ENCODE results near the gene PTPN1.
"Not testable (repeated sequence)": the region's sequence is repeated elsewhere in the genome, so short reads cannot be mapped to it uniquely, and the experiment has no call there.

PTPN1 gene

DNA sequence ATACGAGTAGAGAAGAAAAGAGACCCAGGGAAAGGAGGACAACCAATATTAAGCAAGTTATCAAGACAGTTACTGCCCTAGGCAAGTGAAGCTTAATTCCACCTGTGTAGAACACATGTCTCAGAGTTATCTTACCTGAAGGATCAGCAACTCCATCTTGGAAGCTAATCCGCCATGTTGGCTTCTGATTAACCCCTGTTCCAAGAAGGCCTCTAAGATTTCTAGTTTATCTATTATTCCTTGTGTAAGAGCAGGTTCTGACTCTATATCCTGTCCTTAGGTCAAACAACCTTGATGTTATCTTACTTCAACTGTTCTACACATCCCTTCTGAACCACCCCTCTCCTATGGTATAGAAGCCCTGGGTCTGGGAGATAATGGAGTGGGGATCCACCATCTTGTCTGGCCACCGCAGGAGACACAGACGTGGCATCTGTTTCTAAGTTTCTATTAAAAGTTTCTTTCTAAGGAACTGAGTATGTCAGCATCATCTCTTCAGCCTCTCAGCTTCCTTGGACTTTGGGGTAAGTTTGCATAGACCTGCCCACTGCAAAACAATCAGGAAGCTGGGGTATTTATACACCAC lies 27.7 kb upstream of the PTPN1 start:
- DNase-seq, result no peak

DNA sequence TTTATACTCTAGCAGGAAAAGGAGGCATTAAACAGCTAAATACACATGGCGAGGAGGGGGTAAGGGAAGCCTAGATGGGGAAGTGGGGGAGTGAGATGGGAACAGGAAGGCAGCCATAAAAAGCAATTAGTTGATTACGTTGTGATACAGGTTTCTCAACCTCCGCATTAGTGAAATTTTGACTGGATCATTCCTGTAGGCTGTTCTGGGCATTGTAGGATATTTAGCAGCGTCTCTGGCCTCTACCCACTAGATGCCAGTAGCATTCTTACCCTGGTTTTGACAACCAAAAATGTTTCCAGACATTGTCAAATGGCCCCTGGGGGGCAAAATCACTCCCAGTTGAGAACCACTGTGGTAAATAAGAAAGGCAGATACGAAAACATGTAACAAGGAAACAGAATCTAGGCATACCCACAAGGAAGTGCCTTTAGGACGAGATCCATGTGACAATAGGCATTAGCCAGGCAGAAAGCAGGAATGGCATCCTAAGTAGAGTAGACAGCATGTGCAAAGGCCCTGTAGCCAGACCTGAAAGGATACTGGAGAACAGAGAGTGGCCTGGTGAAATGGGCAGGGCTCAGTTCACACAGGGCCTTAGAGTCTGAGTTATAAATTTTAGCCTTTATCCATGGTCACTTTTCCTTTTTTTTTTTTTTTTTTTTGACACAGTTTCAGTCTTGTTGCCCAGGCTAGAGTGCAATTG lies 25.8 kb upstream of the PTPN1 start:
- no peak for DNase-seq

DNA sequence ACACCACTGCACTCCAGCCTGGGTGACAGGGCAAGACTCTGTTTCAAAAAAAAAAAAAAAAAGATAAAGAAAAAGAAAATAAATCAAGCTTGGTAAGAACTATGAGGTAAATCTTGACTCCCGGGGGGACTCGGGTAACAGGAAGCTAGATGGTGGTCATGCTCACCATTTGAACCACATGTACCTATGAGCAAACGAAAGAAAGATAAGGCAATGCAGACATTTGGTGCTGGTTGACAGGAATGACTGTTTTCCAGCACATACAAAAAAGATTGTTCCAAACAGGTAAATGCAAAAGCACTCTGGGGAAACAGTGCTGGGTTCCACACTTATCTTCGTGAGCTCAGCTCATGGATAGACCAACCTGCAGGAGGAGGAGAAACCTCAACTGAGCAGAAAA lies 22.8 kb upstream of the PTPN1 start:
- no peak for DNase-seq

DNA sequence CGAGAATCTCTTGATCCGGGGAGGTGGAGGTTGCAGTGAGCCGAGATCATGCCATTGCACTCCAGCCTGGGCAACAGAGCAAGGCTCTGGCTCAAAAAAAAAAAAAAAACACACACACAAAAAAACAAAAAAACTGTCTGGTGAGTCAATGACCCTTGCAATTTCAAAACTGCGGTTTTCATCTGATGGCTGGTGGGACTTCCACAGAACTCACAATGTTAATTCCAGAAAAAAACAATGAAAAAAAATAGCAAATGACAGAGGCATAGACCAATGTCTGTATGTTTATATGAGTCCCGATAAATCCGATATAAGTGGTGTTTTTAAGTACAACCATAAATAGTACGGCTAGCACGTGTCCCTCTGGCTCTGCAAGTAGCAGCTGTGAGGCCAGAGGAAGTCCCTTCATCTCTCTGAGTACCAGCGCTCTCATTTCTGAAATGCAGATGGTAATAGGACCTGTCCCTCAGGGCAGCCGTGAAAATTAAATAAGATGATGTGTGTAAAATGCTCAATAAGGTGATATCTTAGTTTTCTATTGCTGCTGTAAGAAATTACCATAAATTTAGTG lies 21.9 kb upstream of the PTPN1 start:
- DNase-seq, result no peak

DNA sequence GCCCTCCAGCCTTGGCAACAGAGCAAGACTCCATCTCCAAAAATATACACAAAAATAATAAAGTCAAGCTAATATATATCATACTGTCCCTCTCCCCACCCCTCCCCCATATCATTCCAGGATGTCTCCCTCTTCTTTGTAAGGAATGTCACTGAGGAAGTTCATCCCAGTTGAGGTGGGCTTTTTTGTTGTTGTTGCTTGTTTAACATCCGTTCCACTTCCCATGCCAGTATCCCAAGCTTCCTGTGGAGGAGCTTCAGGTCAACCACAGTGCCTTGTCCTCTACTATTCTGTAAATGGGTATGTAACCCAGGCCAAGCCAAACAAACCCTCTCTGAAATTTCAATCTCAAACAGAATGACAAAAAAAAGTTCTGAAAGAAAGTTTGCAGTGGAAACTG lies 19.0 kb upstream of the PTPN1 start:
- DNase-seq, result no peak

DNA sequence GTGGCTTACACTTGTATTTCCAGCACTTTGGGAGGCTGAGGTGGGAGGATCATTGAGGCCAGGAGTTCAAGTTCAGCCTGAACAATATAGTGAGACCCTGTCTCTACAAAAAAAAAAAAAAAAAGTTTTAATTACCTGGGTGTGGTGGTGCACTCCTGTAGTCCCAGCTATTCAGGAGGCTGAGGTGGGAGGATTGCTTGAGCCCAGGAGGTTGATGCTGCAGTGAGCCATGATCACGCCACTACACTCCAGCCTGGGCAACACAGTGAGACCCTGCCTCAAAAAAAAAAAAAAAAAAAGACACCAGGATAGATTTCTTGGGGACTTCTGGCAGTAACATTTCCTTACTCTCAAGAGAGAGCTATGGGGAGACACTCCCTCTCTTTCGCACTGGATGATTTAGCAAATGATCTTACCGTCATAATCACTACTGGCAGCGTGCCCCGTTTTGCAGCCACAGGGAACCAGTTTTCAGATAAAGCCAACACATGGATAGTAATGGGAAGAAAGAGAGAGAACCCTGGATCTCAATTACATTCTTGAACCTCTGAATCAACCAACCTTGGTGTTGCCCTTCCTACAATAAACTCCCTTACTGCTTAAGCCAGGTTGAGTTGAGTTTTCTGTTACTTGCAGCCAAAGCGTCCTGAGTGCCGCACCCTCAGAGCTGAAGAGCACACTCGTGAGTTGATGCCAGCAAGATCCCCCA lies 18.1 kb upstream of the PTPN1 start:
- DNase-seq, result no peak

DNA sequence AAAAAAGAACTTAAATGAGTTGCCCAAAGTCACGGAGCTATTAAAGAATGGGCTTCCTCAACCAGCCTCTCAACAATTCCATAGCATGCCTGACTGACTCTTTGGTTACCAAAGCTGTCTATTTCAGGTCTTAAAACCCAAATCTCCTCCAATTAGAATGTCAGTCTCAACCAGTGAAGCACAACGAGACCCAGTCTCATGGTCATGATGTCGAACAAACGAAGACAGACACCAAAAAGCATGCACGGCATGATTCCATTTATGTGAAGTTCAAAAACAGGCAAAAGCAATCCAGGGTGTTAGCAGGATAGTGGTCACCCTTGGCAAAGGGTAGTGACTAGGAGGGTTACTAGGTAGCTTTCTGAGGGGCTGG lies 16.3 kb upstream of the PTPN1 start:
- DNase-seq, result no peak

DNA sequence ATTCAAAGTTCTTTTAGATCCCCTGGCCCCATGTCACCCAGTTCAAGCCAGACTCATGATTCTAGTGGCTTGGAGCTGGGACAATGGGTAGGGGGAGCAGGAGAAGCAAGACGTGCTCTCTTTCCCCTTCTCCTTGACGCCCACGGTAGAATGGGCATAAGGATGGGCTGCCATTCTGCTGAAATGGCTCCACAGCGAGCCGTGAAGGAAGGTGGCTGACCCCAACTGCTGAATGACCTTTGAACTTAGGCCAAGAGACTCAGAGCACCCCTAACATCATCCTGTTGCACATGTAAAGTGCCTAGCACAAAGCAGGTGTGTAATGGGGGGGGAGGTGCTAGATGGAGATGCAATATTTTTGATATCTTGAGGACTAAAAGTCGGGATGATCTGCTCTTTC lies 15.8 kb upstream of the PTPN1 start:
- DNase-seq, result no peak

DNA sequence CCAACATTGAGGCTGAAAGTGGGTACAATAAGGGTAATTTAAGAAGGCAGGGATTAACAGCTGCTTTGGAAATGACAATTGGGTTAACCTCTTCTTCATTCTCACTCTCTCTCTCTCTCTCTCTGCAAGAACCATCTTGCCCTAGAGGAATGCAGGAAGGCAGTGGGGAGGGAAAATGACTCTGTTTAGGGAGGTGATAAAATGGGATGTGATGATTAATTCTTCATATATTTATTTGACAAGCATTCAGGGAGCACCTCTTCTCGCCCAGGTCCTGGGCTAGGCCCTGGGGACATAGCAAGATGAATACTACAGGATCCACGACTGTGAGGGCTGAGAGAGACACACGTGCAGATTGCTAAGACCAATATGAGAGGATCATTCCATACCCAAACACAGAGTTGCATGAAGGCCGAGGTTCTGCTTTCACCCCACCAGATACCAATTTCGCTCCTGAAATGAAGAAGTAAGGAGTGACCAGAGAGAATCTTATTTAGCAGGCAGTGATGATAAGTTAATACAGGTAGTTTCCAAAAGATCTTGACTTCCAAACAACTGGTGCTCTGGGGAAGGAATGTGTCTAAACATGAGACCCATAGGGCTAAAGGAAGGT lies 13.3 kb upstream of the PTPN1 start:
- DNase-seq, result no peak

DNA sequence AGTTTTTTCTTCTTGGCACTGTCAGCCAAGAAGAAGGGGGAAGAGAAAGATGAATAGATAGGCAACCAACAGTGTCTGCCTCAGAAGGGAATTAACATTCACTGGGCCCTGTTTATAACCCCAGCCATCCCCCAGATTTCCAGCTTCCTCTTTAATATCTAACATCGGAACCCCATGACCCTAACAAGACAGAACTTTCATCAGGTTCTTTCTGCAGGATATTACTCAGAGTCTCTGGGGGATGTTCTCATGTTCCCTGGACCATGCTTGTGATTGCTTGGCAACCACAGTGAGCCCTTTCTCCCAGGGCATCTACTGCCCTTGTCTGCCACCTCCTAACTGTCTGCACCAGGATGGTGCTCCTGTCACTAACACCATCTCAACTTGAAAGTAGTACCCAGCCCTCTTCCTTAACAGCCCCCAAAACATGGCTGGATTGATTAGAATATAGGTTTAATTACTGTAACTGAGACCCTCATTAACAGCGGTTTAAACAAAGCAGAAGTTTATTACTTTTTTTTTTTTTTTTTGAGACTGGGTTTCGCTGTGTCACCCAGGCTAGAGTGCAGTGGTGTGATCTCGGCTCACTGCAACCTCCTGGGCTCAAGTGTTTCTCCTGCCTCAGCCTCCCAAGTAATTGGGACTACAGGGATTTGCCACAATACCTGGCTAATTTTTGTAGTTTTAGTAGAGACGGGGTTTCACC lies 12.0 kb upstream of the PTPN1 start:
- no peak for DNase-seq

DNA sequence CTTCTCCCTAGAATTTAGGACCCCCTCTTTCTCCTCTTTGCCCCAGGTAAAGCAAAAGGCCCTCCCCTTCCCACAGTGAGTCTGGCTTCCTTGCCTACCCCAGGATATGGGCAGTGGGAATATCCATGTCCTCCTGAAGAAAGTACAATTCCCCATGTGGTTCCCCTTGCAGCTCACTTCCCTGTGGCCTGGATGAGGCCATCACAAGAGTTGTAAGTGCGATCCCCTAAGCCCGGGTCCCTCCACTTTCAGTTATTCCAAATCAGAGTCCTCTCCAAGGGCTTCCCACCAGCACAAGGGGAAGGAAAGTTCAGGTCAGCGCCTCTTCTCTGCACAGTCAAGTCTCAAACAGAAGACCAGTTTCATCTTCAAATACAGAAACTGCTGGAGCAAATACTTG lies 10.2 kb upstream of the PTPN1 start:
- no peak for DNase-seq

DNA sequence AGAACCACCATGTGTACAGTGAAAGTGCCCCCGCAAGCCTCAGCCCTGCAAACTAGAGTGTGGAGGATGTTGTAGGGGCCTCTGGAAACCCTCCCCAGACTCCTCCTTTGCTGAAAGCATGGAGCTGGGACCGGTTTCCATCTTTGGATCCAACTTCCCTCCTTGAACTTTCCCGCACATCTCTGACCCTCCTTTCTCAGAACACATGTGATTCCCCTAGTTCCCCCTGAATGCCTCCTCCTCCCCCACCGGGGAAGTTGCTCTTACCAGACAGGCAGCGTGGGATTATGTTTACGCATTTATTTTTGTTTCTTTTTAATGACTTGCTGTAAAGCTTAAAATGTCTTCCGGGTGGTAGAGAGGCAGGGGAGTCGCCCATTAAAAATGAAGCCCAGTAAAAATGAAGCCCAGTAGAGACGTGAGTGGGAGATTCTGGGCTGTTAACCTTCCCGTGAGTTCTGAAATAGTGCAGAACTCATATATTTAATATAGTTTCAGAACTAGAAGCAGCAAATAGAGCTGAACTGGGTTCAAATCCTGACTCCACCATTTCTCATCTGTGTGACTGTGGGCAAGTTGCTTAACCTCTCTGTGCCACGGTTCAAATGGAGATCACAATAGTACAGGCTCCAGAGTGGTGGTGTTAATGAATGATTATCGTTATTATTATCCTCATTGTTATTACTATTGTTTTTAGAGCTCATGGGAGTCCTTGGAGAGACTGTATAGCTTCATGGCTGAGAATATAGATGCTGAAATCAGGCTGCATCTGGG lies 8.0 kb upstream of the PTPN1 start:
- DNase-seq, result no peak

DNA sequence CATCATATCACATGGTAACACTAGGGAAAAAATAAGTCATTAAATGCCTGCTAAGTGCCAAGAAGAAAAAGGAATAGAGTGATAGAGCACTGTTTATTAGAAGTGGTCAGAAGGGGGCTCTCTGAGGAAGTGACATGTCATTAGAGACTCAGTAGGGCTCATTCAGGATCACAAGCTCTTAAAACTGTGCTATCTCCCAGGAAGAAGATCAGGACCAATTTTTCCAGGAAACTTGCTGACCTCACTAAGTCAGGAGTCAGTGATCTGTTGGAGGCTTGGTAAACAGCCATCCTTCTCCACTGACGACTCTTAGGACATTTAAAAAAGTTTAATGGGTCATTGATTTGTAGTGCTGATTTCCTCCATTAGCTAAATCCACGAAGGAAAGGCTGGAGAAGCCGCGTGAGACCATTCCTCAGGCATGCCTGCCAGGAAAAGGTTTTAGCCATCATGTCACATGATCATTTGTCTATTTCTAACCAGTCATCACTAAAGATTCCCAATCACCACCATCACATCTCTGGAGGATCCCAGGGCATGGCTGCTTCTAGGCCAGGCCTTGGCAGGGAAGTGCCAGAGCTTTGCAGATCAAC lies 5.9 kb upstream of the PTPN1 start:
- DNase-seq, result no peak

DNA sequence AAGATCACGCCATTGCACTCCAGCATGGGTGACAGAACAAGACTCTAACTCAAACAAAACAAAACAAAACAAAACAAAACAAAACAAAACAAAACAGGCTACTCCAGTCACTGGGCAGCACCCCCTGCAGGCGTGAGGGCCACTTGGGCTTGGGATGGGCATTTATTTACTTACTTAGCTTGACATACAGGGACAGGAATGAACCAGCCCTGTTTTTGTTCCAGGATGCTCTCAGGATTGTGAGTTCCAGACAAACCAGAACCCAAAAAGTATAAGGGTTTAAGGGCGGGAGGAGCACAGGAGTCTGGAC lies 4.0 kb upstream of the PTPN1 start:
- DNase-seq, result no peak

DNA sequence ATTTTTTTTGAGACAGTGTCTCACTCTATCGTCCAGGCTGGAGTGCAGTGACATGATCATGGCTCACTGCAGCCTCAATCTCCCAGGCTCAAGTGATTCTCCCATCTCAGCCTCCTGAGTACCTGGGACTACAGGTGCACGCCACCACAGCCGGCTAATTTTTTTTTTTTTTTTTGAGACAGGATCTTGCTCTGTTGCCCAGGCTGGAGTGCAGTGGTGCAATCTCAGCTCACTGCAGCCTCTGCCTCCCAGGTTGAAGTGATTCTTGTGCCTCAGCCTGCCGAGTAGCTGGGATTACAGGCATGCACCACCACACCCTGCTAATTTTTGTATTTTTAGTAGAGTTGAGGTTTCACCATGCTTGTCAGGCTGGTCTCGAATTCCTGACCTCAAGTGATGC lies 2.4 kb upstream of the PTPN1 start:
- not testable (repeated sequence) for DNase-seq

DNA sequence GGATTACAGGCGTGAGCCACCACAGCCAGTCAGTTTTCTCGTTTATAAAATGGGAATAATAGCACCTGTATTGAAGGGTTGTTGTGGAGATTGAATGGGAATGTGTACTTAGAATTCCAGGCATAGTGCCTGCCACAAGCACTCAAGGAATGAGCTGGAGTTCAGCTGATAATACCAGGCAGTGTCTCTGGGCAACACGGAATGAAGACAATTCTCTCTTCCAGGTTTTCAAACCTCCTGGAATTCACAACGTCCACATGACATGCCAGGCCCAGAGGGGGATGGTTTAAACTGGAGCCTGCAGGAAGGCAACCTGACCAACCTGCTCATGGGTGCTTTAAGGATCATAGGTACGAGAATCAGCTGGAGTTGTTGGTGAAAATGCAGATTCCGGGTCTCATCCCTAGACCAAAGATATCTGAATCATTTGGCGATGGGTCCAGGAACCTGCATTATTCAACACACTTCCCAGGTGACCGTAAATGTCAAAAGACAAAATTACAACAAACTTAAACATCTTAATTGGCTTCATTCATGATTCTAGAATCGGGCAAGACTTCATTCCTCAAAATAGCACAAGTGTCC lies 1.9 kb upstream of the PTPN1 start:
- no peak for DNase-seq

DNA sequence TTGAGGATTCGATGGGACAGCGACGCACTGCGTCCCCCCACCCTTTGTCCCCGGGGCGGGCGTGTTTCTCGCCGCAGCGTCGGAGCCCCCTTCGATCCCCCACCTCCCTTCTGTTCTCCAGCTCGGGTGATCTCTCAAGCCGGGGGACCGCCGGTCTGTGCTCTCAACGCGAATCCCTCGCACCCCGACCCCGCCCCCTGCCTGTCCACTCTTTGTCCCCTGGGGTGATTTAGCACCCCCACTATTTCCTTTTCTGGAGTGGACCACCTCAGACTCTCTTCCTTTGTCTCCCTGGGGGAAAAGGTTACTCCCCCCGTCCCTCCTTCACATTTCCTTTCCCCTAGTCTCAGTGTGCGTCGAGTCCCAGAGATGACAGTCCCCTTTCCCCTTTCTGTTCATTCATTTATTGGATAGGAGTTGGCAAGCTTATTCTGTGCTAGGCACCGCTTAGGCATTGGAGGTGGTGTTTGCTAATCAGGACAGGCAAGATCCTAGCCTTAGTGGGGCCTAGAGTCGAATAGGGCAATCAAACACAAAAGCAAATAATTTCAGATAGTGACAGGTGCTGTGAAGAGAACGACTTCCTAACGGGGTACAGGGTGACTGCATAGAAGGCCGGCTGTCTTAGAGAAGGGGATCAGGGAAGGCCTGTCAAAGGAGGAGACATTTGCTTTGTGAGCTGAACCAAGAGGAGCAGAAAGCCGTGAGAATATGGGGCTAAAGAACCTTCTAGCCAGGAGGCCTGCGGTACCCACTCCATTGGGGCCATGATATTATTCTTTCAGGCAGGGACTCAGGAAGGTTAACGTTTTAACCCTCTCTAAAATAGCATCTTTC lies 741 bp downstream of the PTPN1 start:
- no peak for DNase-seq

DNA sequence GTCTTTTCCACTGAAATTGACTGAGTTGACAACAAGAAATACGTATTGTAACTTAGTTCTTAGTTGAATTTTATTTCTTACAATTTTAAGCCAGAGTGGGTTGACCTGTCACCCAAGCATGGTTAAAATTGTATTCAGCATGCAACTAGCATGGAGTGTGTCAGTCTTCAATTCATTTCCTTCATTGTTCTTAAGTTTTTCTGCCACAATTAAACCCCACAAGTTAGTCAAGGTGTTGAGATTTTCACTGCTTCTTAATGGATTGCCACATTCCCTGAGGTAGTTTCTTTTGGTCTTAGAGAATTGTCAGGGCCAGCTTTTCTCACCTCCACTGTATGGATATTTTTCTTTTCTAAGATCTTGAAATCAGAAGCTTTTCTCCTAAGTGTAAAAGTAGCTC lies 2.1 kb downstream of the PTPN1 start:
- DNase-seq, result no peak

DNA sequence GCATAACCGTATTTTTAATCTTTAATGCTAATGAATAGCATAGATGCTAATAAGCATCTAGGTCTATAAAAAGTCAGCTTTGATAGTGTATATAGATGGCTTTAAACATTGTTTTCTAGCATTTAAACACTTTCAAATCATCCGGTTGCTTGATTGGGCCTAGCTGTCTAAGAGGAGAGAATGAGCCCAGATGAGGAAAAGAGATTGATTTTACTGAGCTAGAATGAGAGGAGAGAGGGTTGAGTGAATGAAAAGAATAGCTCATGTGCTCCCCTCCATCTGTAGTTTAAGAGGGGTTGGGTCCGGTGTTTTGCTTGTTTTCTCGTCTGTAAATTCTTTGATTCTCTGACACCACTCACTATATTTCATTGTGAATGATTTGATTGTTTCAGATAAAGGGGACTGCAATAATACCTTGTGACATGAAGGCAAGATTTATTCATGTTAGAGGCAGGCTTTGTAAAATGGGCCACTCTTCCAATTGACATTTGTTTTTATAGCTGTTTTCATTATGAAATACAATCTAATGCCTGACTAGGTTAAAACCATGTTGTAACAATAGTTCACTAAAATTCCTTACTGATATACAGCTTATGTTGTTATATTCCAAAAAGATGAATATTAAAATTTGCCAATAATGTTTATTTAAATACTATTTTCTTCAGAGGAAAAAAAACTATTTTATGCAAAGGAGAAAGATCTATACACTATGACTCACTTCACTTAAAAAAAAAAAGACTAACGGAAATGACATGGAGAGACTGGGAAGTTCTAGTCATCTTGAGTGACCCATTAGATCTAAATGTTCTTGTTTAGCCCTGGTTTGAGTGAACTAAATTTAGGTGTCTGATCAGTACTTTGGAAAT lies 3.2 kb downstream of the PTPN1 start:
- DNase-seq, result no peak

DNA sequence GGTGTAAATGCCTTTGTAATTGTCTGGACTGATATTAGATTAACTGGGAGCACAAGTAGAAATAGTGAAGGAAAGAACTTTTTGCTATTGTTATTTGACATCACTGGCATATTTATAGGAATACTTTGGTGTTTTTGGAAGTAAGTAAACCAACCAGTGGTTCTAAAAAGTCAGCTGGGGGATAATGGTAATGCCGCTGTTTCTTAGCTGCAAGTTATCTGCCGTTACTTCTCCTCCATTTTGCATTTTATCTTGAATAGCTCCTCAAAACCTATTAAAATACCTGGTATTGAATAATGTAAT lies 3.8 kb downstream of the PTPN1 start:
- DNase-seq, result no peak
